SK-N-SH (cell line): ENCODE results near the gene IFNL4.

Experiments used
- CHD2 ChIP-seq: fragments of 150-350 bp; IDR thresholded peaks from 2 replicates; pipeline ENCODE4 v1.6.1; 2018; ENCODE audit warnings: low read length; ENCODE audit not compliant: partially characterized antibody
- MEF2A ChIP-seq: IDR thresholded peaks from 2 replicates; pipeline ENCODE4 v1.4.0; 2012; ENCODE audit warnings: low read depth, borderline replicate concordance
- POLR2AphosphoS5 ChIP-seq: IDR thresholded peaks from 2 replicates; pipeline ENCODE4 v1.6.1; 2012; ENCODE audit warnings: low read depth, low read length
- RFX5 ChIP-seq: IDR thresholded peaks from 2 replicates; pipeline ENCODE4 v1.6.1; 2012; ENCODE audit warnings: mild to moderate bottlenecking, improper control_type of control experiment, low read length
- TAF1 ChIP-seq: IDR thresholded peaks from 2 replicates; pipeline ENCODE4 v1.6.1; 2012; ENCODE audit warnings: low read depth, mild to moderate bottlenecking, low read length, moderate library complexity, borderline replicate concordance
- TEAD4 ChIP-seq: IDR thresholded peaks from 2 replicates; pipeline ENCODE4 v1.4.0; 2012; ENCODE audit warnings: mild to moderate bottlenecking, borderline replicate concordance; ENCODE audit not compliant: insufficient read depth
- TF ChIP-seq, protein P1 (sequence below): fragments of 200-600 bp; sonication (generic); IDR thresholded peaks from 2 replicates; pipeline ENCODE4 v1.6.1; 2017; ENCODE audit warnings: antibody characterized with exemption, mild to moderate bottlenecking, moderate library complexity
- TF ChIP-seq, protein P2 (sequence below): IDR thresholded peaks from 2 replicates; pipeline ENCODE4 v1.4.0; 2012; ENCODE audit warnings: low read depth, borderline replicate concordance

- TF ChIP-seq RFX5 (no peak), CHD2 (no peak), TAF1 (no peak), POLR2AphosphoS5 (no peak), MEF2A (no peak), TEAD4 (no peak)
- TF ChIP-seq, protein P1, sequence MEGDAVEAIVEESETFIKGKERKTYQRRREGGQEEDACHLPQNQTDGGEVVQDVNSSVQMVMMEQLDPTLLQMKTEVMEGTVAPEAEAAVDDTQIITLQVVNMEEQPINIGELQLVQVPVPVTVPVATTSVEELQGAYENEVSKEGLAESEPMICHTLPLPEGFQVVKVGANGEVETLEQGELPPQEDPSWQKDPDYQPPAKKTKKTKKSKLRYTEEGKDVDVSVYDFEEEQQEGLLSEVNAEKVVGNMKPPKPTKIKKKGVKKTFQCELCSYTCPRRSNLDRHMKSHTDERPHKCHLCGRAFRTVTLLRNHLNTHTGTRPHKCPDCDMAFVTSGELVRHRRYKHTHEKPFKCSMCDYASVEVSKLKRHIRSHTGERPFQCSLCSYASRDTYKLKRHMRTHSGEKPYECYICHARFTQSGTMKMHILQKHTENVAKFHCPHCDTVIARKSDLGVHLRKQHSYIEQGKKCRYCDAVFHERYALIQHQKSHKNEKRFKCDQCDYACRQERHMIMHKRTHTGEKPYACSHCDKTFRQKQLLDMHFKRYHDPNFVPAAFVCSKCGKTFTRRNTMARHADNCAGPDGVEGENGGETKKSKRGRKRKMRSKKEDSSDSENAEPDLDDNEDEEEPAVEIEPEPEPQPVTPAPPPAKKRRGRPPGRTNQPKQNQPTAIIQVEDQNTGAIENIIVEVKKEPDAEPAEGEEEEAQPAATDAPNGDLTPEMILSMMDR = no peak
- TF ChIP-seq, protein P2, sequence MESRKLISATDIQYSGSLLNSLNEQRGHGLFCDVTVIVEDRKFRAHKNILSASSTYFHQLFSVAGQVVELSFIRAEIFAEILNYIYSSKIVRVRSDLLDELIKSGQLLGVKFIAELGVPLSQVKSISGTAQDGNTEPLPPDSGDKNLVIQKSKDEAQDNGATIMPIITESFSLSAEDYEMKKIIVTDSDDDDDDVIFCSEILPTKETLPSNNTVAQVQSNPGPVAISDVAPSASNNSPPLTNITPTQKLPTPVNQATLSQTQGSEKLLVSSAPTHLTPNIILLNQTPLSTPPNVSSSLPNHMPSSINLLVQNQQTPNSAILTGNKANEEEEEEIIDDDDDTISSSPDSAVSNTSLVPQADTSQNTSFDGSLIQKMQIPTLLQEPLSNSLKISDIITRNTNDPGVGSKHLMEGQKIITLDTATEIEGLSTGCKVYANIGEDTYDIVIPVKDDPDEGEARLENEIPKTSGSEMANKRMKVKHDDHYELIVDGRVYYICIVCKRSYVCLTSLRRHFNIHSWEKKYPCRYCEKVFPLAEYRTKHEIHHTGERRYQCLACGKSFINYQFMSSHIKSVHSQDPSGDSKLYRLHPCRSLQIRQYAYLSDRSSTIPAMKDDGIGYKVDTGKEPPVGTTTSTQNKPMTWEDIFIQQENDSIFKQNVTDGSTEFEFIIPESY = no peak
Observed at GRCh38 chr19:39203372-39204341, 45.0 kb downstream of the IFNL4 start, which contains the start of gene SYCN.
